Astrocyte (in vitro differentiated cells and primary cell): ENCODE measurements around the gene DNAH11.

Source experiments
- EZH2 ChIP-seq: IDR thresholded peaks from 2 replicates; pipeline ENCODE4 v1.6.1; 2012; ENCODE audit warnings: mild to moderate bottlenecking, low read length, inconsistent platforms; ENCODE audit not compliant: insufficient read depth
- TF ChIP-seq, protein P1 (sequence below): IDR thresholded peaks from 2 replicates; pipeline ENCODE4 v1.5.1; 2011; ENCODE audit warnings: low read depth, mild to moderate bottlenecking, inconsistent platforms, low read length, moderate library complexity; ENCODE audit not compliant: insufficient read depth

DNA sequence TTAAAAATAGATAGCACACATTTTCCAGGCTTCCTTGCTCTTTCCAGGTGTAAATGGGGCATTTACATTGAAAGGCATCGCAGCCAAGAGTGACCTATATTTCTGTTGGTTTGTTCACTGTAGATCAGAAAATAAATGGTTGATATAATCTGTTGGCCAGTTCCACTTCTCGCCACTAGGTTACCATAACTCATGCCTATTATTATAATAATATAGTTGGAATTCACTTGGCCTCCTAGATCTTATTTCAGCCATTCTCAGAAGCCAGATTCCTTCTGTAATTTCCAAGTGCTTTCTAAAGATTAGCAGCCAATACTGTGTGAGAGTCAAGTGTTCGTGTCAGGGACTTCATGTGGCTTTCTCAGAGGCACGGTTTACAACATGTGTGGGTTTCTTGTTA, 179.5 kb downstream of the DNAH11 start:
- TF ChIP-seq EZH2, result no peak
- TF ChIP-seq, protein P1, sequence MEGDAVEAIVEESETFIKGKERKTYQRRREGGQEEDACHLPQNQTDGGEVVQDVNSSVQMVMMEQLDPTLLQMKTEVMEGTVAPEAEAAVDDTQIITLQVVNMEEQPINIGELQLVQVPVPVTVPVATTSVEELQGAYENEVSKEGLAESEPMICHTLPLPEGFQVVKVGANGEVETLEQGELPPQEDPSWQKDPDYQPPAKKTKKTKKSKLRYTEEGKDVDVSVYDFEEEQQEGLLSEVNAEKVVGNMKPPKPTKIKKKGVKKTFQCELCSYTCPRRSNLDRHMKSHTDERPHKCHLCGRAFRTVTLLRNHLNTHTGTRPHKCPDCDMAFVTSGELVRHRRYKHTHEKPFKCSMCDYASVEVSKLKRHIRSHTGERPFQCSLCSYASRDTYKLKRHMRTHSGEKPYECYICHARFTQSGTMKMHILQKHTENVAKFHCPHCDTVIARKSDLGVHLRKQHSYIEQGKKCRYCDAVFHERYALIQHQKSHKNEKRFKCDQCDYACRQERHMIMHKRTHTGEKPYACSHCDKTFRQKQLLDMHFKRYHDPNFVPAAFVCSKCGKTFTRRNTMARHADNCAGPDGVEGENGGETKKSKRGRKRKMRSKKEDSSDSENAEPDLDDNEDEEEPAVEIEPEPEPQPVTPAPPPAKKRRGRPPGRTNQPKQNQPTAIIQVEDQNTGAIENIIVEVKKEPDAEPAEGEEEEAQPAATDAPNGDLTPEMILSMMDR, result peak; percentile 14
